PC-9 (cell line): Measurements from ENCODE around the gene ANKS1B.

Experiments
- EZH2 ChIP-seq: fragments of 200-600 bp; sonication (generic); IDR thresholded peaks from 2 replicates; pipeline ENCODE4 v1.8.0; 2017; ENCODE audit warnings: antibody characterized with exemption, low read depth
- TF ChIP-seq, protein P1 (sequence below): fragments of 200-600 bp; sonication (generic); conservative IDR thresholded peaks from 2 replicates; pipeline ENCODE4 v1.6.1; 2017; ENCODE audit warnings: mixed run types, antibody characterized with exemption, mild to moderate bottlenecking, moderate library complexity

DNA sequence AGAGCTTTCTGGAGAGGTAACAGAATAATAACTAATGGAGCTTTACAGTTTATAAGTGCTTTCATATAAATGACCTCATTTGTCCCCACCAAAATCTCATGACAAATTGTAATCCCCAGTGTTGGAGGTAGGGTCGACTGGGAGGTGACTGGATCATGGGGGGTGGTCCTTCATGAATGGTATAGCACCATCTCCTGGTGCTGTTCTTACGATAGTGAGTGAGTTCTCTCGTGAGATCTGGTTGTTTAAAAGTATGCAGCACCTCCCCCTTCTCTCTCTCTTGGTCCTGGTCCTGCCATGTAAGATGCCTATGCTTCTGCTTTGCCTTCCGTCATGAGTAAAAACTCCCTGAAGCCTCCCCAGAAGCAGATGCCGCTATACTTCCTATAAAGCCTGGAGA is 760.5 kb downstream of the ANKS1B start:
- TF ChIP-seq, protein P1, sequence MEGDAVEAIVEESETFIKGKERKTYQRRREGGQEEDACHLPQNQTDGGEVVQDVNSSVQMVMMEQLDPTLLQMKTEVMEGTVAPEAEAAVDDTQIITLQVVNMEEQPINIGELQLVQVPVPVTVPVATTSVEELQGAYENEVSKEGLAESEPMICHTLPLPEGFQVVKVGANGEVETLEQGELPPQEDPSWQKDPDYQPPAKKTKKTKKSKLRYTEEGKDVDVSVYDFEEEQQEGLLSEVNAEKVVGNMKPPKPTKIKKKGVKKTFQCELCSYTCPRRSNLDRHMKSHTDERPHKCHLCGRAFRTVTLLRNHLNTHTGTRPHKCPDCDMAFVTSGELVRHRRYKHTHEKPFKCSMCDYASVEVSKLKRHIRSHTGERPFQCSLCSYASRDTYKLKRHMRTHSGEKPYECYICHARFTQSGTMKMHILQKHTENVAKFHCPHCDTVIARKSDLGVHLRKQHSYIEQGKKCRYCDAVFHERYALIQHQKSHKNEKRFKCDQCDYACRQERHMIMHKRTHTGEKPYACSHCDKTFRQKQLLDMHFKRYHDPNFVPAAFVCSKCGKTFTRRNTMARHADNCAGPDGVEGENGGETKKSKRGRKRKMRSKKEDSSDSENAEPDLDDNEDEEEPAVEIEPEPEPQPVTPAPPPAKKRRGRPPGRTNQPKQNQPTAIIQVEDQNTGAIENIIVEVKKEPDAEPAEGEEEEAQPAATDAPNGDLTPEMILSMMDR = no peak
- TF ChIP-seq EZH2 = no peak
